Esophagus muscularis mucosa (tissue), 4 donors: ENCODE data around the gene TSPOAP1. TPM values are rescaled to one million over a fixed set of nuclear protein-coding genes. Genes with fewer than 3 reads are reported as not detected.

ENCODE experiments used
- DNase-seq: peaks from one replicate; pipeline ENCODE4 v3.0.0-alpha.2; 2017; ENCODE audit errors: extremely low spot score
- H3K27ac ChIP-seq, 4 donors: fragments of 200-600 bp; sonication (generic); replicated peaks in 1 of 4; 1 replicate in 3 of 4; 2 replicates in 1 of 4; pipeline ENCODE4 v1.5.1; 2016 to 2019; ENCODE audit warnings: mild to moderate bottlenecking in 1 of 4
- H3K27me3 ChIP-seq, 4 donors: fragments of 200-600 bp; sonication (generic); one replicate each; pipeline versions ENCODE4 v1.5.1 to v1.6.0; 2016 to 2019
- H3K36me3 ChIP-seq, 4 donors: fragments of 200-600 bp; sonication (generic); one replicate each; pipeline ENCODE4 v1.5.1; 2016 to 2019
- H3K4me1 ChIP-seq, 4 donors: fragments of 200-600 bp; sonication (generic); one replicate each; pipeline ENCODE4 v1.5.1; 2016 to 2019
- H3K4me3 ChIP-seq, 4 donors: fragments of 200-600 bp; sonication (generic); 1 replicate in 2 of 4; 2 replicates in 2 of 4; pipeline ENCODE4 v1.5.1; 2016 to 2019; ENCODE audit warnings: mild to moderate bottlenecking in 4 of 4, moderate library complexity in 1 of 4
- H3K9me3 ChIP-seq, 4 donors: fragments of 200-600 bp; sonication (generic); 1 replicate in 3 of 4; 2 replicates in 1 of 4; pipeline ENCODE4 v1.5.1; 2016 to 2019
- CTCF ChIP-seq, 3 experiments: fragments of 200-600 bp in 2 of 3; fragments of 450-650 bp in 1 of 3; sonication (generic) in 2 of 3; IDR thresholded peaks; one replicate each; pipeline ENCODE4 v1.5.1; 2017 to 2019; ENCODE audit warnings: antibody characterized with exemption in 3 of 3, mild to moderate bottlenecking in 2 of 3, moderate library complexity in 1 of 3
- EP300 ChIP-seq: sonication (generic); formaldehyde crosslinking; IDR thresholded peaks from one replicate; pipeline ENCODE4 v1.6.1; 2017; ENCODE audit warnings: antibody characterized with exemption
- POLR2A ChIP-seq: fragments of 450-650 bp; IDR thresholded peaks from one replicate; pipeline ENCODE4 v1.6.1; 2017; ENCODE audit warnings: antibody characterized with exemption, moderate library complexity, mild to moderate bottlenecking, low read depth
- POLR2AphosphoS5 ChIP-seq, 2 donors: sonication (generic); formaldehyde crosslinking; IDR thresholded peaks; one replicate each; pipeline ENCODE4 v1.6.1; 2017; ENCODE audit warnings: antibody characterized with exemption in 2 of 2
- WGBS: methylation state at CpG from one replicate; pipeline ENCODE4 v1.1.5; 2018; 5-methylcytosine and 5-hydroxymethylcytosine counted together
- intact Hi-C: fragments of 100-400 bp; cut with DNase I; formaldehyde crosslinking; loops from one replicate; pipeline ENCODE4 v1.15.1; 2023
- total RNA-seq, 4 donors: library from RNA; depleted of rRNA; stranded (reverse); fragments of >200 nt; gene quantifications; one replicate each; pipeline versions ENCODE4 v1.1.0 to v1.2.1, GENCODE V29; 2016

Gene TSPOAP1
- total RNA-seq, 4 donors from 2014 or later: 10.0 to 19.0 (median 16.0) TPM

- 88% methylated on average over 11 of the region's 15 CpGs for WGBS
- no peak overlapping the region for H3K4me3 ChIP-seq
- H3K36me3 ChIP-seq: no peaks in the 10 kb centered on the region
- H3K27me3 ChIP-seq: peaks cover 0 to 30% (median 0%) of the 10 kb centered on the region in 4 donors
- intact Hi-C loops: no loop called here
- DNase-seq: no peak
- H3K9me3 ChIP-seq: no peaks in the 10 kb centered on the region
- no peak overlapping the region for H3K27ac ChIP-seq
- TF ChIP-seq CTCF (IDR thresholded peaks at IDR 0.05): no peak
- TF ChIP-seq POLR2A: no peak
- no peaks in the 10 kb centered on the region for H3K4me1 ChIP-seq
Measured at GRCh38 chr17:58270476-58271215, 57.9 kb downstream of the TSPOAP1 start.

- Histone ChIP-seq H3K4me1 (no peaks in the 10 kb centered on the region), H3K4me3 (no peak overlapping the region), H3K36me3 (no peaks in the 10 kb centered on the region), H3K9me3 (no peaks in the 10 kb centered on the region), H3K27me3 (peaks cover 0 to 34% (median 0%) of the 10 kb centered on the region in 4 donors), H3K27ac (no peak overlapping the region)
- DNase-seq: no peak
- no peak for TF ChIP-seq EP300
- no peak for TF ChIP-seq CTCF (IDR thresholded peaks at IDR 0.05)
- no peak for TF ChIP-seq POLR2AphosphoS5 (IDR thresholded peaks at IDR 0.05)
- no peak for TF ChIP-seq POLR2A
- intact Hi-C loops: no loop called here
- WGBS: 79% methylated on average over 8 of the region's 9 CpGs
Measured at GRCh38 chr17:58269557-58270291, 58.9 kb downstream of the TSPOAP1 start.

GRCh38 chr17:58268774-58269556, 59.6 kb downstream of the TSPOAP1 start:
- H3K36me3 ChIP-seq: no peaks in the 10 kb centered on the region
- DNase-seq: no peak
- H3K4me1 ChIP-seq: no peaks in the 10 kb centered on the region
- TF ChIP-seq POLR2A: no peak
- no peak for TF ChIP-seq CTCF (IDR thresholded peaks at IDR 0.05)
- TF ChIP-seq POLR2AphosphoS5 (IDR thresholded peaks at IDR 0.05): no peak
- TF ChIP-seq EP300: no peak
- H3K4me3 ChIP-seq: no peak overlapping the region
- H3K27me3 ChIP-seq: peaks cover 0 to 40% (median 0%) of the 10 kb centered on the region in 4 donors
- H3K9me3 ChIP-seq: no peaks in the 10 kb centered on the region
- 79% methylated on average over 6 of the region's 6 CpGs for WGBS
- intact Hi-C loops: no loop called here
- H3K27ac ChIP-seq: no peak overlapping the region

GRCh38 chr17:58268326-58268725, 60.3 kb downstream of the TSPOAP1 start:
- Histone ChIP-seq H3K4me3 (no peak overlapping the region), H3K4me1 (no peaks in the 10 kb centered on the region), H3K36me3 (no peaks in the 10 kb centered on the region), H3K9me3 (no peaks in the 10 kb centered on the region), H3K27me3 (peaks cover 0 to 44% (median 0%) of the 10 kb centered on the region in 4 donors), H3K27ac (no peak overlapping the region)
- TF ChIP-seq POLR2AphosphoS5 (IDR thresholded peaks at IDR 0.05): no peak
- no peak for TF ChIP-seq POLR2A
- TF ChIP-seq CTCF (IDR thresholded peaks at IDR 0.05): no peak
- TF ChIP-seq EP300: no peak
- intact Hi-C loops: no loop called here
- DNase-seq: no peak
- 83% methylated on average over 12 of the region's 12 CpGs for WGBS
